Endothelial cell (in vitro differentiated cells): ENCODE measurements around the gene C12orf75. TPM values are rescaled to one million over a fixed set of nuclear protein-coding genes. Genes with fewer than 3 reads are reported as not detected.
"Not testable (repeated sequence)": the region's sequence is repeated elsewhere in the genome, so short reads cannot be mapped to it uniquely, and the experiment has no call there.

Experiments
- DNase-seq: peaks from one replicate; pipeline ENCODE4 v3.0.0; 2021; ENCODE audit warnings: low spot score
- H3K27ac Mint-ChIP-seq: one replicate; pipeline ENCODE4 v1.8.0; 2021; ENCODE audit warnings: mixed read lengths, inconsistent platforms; ENCODE audit not compliant: unreplicated experiment
- H3K27me3 Mint-ChIP-seq: one replicate; pipeline ENCODE4 v1.8.0; 2021; ENCODE audit warnings: mild to moderate bottlenecking, moderate library complexity, mixed read lengths, inconsistent platforms; ENCODE audit not compliant: unreplicated experiment
- H3K36me3 Mint-ChIP-seq: one replicate; pipeline ENCODE4 v1.8.0; 2021; ENCODE audit warnings: mild to moderate bottlenecking, low read depth, mixed read lengths, inconsistent platforms; ENCODE audit not compliant: unreplicated experiment
- H3K4me1 Mint-ChIP-seq: one replicate; pipeline ENCODE4 v1.8.0; 2021; ENCODE audit warnings: mild to moderate bottlenecking, mixed read lengths, inconsistent platforms; ENCODE audit not compliant: unreplicated experiment
- H3K4me3 Mint-ChIP-seq: one replicate; pipeline ENCODE4 v1.8.0; 2021; ENCODE audit warnings: mild to moderate bottlenecking, mixed read lengths, inconsistent platforms; ENCODE audit not compliant: unreplicated experiment
- H3K9me3 Mint-ChIP-seq: one replicate; pipeline ENCODE4 v1.8.0; 2021; ENCODE audit warnings: mixed read lengths, inconsistent platforms; ENCODE audit not compliant: unreplicated experiment
- total RNA-seq: library from RNA; stranded (reverse); fragmentation: NEBNext Ultra II Directional; extraction: Animal tissue kit (Norgen Biotek cat#: 25700); gene quantifications from one replicate; pipeline ENCODE4 v1.2.1, GENCODE V29; 2021; ENCODE audit not compliant: unreplicated experiment
- TF ChIP-seq, protein P1 (sequence below): fragments of 200-600 bp; sonication (generic); IDR thresholded peaks from one replicate; pipeline ENCODE4 v1.5.0; 2021; ENCODE audit warnings: antibody characterized with exemption; ENCODE audit not compliant: unreplicated experiment

C12orf75 gene
- total RNA-seq, 1 donor from 2014 or later: 24.0 TPM

DNA sequence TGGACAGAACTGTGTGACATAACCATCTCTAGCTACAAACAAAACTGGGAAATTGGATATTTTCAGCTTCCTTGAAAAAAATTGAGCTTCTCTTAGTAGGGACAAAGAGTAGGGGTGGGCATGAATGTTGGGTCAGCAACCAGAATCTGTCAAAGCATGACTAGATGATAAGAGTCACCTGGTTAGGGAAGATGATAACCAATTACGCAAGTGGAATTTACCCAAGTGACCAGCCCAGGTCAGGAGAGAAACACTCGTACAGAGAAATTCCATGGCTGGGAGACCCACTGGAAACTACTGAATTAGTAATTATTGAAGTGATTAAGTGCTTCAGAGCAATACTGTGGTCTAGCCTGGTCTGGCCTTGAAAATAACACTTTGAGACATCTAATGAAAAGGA lies 36.3 kb upstream of the C12orf75 start:
- H3K9me3 Mint-ChIP-seq: peaks cover 7% of the 10 kb centered on the region
- H3K27me3 Mint-ChIP-seq: peaks cover 1% of the 10 kb centered on the region
- no peaks in the 10 kb centered on the region for H3K4me1 Mint-ChIP-seq
- DNase-seq: no peak
- H3K36me3 Mint-ChIP-seq: peaks cover 4% of the 10 kb centered on the region
- H3K27ac Mint-ChIP-seq: no peak overlapping the region
- TF ChIP-seq, protein P1, sequence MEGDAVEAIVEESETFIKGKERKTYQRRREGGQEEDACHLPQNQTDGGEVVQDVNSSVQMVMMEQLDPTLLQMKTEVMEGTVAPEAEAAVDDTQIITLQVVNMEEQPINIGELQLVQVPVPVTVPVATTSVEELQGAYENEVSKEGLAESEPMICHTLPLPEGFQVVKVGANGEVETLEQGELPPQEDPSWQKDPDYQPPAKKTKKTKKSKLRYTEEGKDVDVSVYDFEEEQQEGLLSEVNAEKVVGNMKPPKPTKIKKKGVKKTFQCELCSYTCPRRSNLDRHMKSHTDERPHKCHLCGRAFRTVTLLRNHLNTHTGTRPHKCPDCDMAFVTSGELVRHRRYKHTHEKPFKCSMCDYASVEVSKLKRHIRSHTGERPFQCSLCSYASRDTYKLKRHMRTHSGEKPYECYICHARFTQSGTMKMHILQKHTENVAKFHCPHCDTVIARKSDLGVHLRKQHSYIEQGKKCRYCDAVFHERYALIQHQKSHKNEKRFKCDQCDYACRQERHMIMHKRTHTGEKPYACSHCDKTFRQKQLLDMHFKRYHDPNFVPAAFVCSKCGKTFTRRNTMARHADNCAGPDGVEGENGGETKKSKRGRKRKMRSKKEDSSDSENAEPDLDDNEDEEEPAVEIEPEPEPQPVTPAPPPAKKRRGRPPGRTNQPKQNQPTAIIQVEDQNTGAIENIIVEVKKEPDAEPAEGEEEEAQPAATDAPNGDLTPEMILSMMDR: no peak
- no peak overlapping the region for H3K4me3 Mint-ChIP-seq

DNA sequence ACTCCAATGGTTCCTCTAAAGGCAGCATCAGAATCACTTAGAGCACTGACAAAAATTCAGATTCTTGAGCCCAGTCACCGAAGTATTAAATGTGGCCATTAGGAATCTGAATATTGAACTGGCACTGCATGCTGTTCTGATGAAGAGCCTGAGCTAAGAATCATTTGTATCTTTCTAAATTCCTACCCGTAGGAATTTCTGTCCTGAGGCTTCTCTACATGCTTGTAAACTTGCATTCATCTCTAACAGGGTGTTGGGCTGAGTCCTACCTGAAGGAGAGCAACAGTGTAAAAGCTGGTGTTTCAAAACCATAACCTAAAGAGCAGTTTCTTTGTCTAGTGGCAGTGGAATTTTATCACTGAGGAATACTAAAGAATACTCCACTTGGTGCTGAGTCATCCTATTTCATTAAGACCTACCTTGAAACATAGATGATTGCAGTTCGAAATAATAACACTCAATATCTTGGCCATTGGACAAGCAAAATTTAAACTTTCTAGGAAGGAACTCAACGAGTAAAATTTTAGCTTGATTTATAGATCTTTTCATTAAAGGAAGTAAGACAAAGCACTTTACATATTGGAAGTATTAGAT lies 35.5 kb upstream of the C12orf75 start:
- Mint-ChIP-seq H3K27ac (no peak overlapping the region), H3K36me3 (peaks cover 4% of the 10 kb centered on the region), H3K4me3 (no peak overlapping the region), H3K9me3 (peaks cover 7% of the 10 kb centered on the region), H3K27me3 (peaks cover 1% of the 10 kb centered on the region), H3K4me1 (no peaks in the 10 kb centered on the region)
- TF ChIP-seq, protein P1: no peak
- DNase-seq: no peak

DNA sequence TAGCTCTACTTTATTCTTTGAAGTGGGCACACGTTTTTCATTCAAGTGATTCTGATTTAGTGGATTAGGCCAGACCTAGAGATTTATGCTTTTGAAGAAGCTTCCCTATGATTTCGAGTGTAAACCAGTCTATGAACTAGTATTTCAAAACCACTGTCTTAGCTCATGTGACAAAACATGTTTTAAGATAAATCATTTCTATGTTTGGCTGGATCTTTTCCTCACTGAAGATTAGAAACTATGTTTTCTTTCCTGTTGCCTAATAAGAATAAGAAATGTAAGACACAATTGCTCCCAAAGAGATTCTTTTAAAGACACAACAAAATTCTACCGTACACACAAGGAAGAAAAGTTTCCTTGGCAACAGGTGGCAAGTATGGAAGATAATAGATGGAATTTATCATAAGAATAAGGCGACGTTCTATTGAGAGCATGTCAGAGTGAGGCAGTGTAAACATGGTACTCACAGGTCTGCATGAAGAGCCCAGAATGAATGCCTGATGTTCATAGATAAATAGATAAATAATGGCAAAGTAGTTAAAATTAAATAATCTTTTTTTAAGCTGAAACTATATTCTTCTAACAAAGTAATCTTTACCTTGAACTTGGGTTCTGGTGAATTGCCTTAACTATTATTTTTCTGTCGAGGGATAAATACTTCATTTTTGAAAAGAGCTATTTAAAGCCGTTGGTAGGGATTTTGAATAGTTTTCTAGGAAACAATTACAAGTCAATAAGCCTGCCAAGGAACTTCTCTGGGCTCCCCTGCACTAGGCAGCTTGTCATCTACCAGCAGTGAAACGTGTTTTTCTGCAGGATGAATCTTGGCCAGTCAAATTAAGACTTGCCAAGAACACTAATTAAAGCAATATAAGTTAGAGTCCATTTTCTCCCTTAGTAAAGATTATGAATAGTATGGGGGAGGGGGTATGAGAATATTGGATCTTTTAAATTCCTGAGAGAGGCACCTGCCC lies 34.1 kb upstream of the C12orf75 start:
- Mint-ChIP-seq H3K27ac (no peak overlapping the region), H3K4me3 (no peak overlapping the region), H3K4me1 (no peaks in the 10 kb centered on the region), H3K36me3 (peaks cover 13% of the 10 kb centered on the region), H3K27me3 (peaks cover 1% of the 10 kb centered on the region), H3K9me3 (peaks cover 7% of the 10 kb centered on the region)
- no peak for DNase-seq
- TF ChIP-seq, protein P1: no peak

DNA sequence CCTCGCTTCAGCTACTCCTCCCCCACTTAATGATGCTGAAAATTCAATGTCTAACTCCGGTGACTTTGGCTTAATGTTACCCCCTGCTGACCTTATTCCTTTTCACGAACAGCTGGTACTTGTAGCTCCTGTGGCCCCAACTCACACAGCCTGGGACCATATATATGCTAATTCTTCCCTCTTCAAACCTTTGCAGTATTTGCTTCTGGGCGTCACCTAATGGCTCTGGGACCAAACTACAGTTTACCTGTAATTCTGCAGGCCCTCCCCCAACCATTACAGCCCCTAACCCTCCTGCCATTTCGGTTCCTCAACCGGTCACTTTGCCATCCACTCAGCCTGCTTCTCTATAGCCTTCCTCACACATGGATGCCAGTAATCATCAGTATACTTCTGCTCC lies 29.6 kb upstream of the C12orf75 start:
- no peak overlapping the region for H3K27ac Mint-ChIP-seq
- H3K4me3 Mint-ChIP-seq: peak overlapping the region; percentile 16
- H3K9me3 Mint-ChIP-seq: peaks cover 7% of the 10 kb centered on the region
- H3K4me1 Mint-ChIP-seq: no peaks in the 10 kb centered on the region
- H3K36me3 Mint-ChIP-seq: peaks cover 18% of the 10 kb centered on the region
- TF ChIP-seq, protein P1: no peak
- H3K27me3 Mint-ChIP-seq: no peaks in the 10 kb centered on the region
- no peak for DNase-seq

DNA sequence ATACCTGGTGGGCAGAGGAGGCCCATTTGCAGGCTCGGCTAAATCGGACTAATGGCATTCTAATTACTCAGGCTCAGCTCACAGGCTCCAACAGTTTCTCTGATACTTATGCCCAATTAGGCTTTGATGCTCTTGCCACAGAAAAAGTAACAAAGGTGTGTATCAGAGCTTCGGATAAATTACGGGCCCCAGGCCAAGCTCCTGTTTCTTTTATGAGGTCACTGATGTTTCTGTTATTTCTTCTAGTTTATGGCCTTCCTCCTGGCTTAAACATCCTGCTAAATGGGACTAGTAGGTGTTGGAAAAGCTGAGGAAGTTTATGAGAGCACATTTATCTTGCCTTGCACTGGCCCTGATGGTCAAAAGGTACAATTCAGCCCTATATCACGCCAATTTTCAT lies 28.8 kb upstream of the C12orf75 start:
- Mint-ChIP-seq H3K27me3 (no peaks in the 10 kb centered on the region), H3K4me1 (no peaks in the 10 kb centered on the region), H3K9me3 (peaks cover 7% of the 10 kb centered on the region), H3K36me3 (peaks cover 18% of the 10 kb centered on the region), H3K27ac (no peak overlapping the region), H3K4me3 (no peak overlapping the region)
- no peak for DNase-seq
- TF ChIP-seq, protein P1: no peak

DNA sequence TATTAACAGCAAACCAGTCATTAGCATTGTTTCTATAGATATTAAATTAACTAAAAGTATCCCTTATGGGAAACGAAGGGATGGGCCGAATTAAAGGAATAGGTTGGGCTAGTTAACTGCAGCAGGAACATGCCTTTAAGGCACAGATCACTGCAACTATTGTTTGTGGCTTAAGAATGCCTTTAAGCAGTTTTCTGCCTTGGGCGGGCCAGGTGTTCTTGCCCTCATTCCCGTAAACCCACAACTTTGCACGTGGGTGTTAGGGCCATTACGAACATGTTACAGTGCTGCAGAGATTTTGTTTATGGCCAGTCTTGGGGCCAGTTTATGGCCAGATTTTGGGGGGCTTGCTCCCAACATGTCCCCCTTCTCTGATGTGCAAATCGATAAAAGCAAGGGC lies 27.5 kb upstream of the C12orf75 start:
- not testable (repeated sequence) for H3K27ac Mint-ChIP-seq, H3K9me3 Mint-ChIP-seq, DNase-seq, H3K4me1 Mint-ChIP-seq, H3K4me3 Mint-ChIP-seq, H3K27me3 Mint-ChIP-seq
- peaks cover 15% of the 10 kb centered on the region for H3K36me3 Mint-ChIP-seq

DNA sequence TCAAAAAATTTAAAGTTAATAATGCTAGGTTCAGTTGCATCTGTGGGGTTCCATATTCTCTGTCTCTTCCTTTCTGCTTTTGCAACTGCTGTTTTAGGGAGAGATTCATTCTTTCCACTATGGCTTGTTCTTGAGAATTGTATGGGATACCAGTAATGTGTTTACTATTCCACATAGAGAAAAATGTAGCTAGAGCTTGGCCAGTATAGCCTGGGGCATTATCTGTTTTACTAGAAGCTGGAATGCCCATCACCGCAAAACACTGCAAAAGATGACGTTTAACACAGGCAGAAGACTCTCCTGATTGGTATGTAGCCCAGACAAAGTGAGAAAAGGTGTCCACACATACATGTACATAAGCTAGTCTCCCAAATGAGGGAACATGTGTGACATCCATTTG lies 25.9 kb upstream of the C12orf75 start:
- not testable (repeated sequence) for H3K27ac Mint-ChIP-seq, H3K27me3 Mint-ChIP-seq, H3K4me3 Mint-ChIP-seq, H3K9me3 Mint-ChIP-seq, DNase-seq
- Mint-ChIP-seq H3K36me3 (peaks cover 14% of the 10 kb centered on the region), H3K4me1 (peaks cover 12% of the 10 kb centered on the region)
